ENCODE data around the gene RDH13.
"Not testable (repeated sequence)": the region's sequence is repeated elsewhere in the genome, so short reads cannot be mapped to it uniquely, and the experiment has no call there.

- not testable (repeated sequence) for TF ChIP-seq EZH2 (IDR thresholded peaks at IDR 0.05; ENCODE audit: low read depth, unreplicated experiment); CTCF (conservative IDR thresholded peaks at IDR 0.05; ENCODE audit: low read depth in 2 of 2); EZH2phosphoT487 (IDR thresholded peaks at IDR 0.05; ENCODE audit: unreplicated experiment); CREB1 (CRISPR knock-in tag; IDR thresholded peaks at IDR 0.05; ENCODE audit: low read depth); POLR2AphosphoS5 (IDR thresholded peaks at IDR 0.05; ENCODE audit: low read depth); ZNF331 (CRISPR knock-in tag; IDR thresholded peaks at IDR 0.05; ENCODE audit: low read depth); REST (IDR thresholded peaks at IDR 0.05; ENCODE audit: unreplicated experiment); JUNB (IDR thresholded peaks at IDR 0.05; ENCODE audit: unreplicated experiment); STAT1 (IDR thresholded peaks at IDR 0.05; ENCODE audit: unreplicated experiment)
Measured at GRCh38 chr19:55008781-55009180, 54.2 kb downstream of the RDH13 start.
